ENCODE measurements around the gene PLEKHA6. TPM values are rescaled to one million over a fixed set of nuclear protein-coding genes. Genes with fewer than 3 reads are reported as not detected.

The PLEKHA6 gene
- total RNA-seq, 1 experiment from 2014 or later = 5.5 TPM

DNA sequence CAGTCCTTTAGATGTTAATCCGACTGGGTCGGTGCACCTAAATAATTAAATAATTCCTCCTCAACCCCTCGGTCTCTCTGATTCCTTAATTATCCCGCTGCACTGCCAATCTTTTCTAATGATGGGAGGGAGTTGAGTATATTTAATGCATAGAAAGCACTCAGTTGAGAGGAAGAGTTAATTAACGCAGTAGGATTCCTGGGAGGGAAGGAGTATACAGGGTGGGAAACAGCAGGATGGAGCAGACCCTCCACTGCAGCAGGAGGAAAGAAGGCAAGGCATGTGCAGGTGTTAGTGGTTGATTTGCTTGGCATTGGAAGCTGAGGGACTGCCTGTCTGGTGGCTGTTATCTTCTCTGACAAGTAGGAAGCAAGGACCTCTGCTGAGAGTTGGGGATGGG is 183.7 kb downstream of the PLEKHA6 start:
- Histone ChIP-seq H3K36me3 (ENCODE audit: control insufficient read depth, insufficient read depth, low read length) (no peaks in the 10 kb centered on the region), H3K4me1 (ENCODE audit: control insufficient read depth, insufficient read depth, low read length) (no peaks in the 10 kb centered on the region), H3K27me3 (ENCODE audit: control insufficient read depth, insufficient read depth, low read length) (peaks cover 9% of the 10 kb centered on the region; the same call in 1 of the 2 replicates), H3K9me3 (ENCODE audit: control insufficient read depth, insufficient read depth, low read depth, low read length) (no peaks in the 10 kb centered on the region), H3K27ac (ENCODE audit: low read length) (no peak overlapping the region), H3K4me3 (ENCODE audit: low read depth in 2 of 2, low read length in 2 of 2) (no peak overlapping the region)
- DNase-seq (ENCODE audit: low read depth, low spot score) (no peak), ATAC-seq (no peak)
- no peak for TF ChIP-seq POLR2AphosphoS5 (IDR thresholded peaks at IDR 0.05; ENCODE audit: low read depth, low read length)
- TF ChIP-seq SIN3A (IDR thresholded peaks at IDR 0.05; ENCODE audit: borderline replicate concordance, insufficient read depth, low read depth, low read length) = no peak
- no peak for TF ChIP-seq REST (IDR thresholded peaks at IDR 0.05; ENCODE audit: insufficient read depth in 1 of 2, low read depth in 2 of 2, low read length in 1 of 2)
- TF ChIP-seq TCF7L2 (IDR thresholded peaks at IDR 0.05; ENCODE audit: low read depth, low read length) = no peak
- TF ChIP-seq CTCF (IDR thresholded peaks at IDR 0.05) = no peak
- no TSS peak for BruUV-seq (replicated peaks)
- ChIA-PET CTCF (no interaction called here), POLR2A (interaction anchor here (0.7 kb wide), 1 partner anchor 54 kb away, joined by 3 read pairs; no protein-coding TSS in a partner anchor)
- in situ Hi-C loops (cut with HindIII; ENCODE audit: low pct_unique_long_range_greater_than_20kb, low sequenced_read_pairs) = no loop called here
- intact Hi-C loops (cut with micrococcal nuclease; ENCODE audit: unreplicated experiment) = no loop called here

- TF ChIP-seq SIN3A (IDR thresholded peaks at IDR 0.05; ENCODE audit: borderline replicate concordance, insufficient read depth, low read depth, low read length) (no peak), POLR2AphosphoS5 (IDR thresholded peaks at IDR 0.05; ENCODE audit: low read depth, low read length) (no peak), CTCF (IDR thresholded peaks at IDR 0.05) (no peak), TCF7L2 (IDR thresholded peaks at IDR 0.05; ENCODE audit: low read depth, low read length) (no peak), REST (IDR thresholded peaks at IDR 0.05; ENCODE audit: insufficient read depth in 1 of 2, low read depth in 2 of 2, low read length in 1 of 2) (no peak)
- CTCF ChIA-PET = no interaction called here
- DNase-seq (ENCODE audit: low read depth, low spot score) (no peak), ATAC-seq (no peak)
- in situ Hi-C loops (cut with HindIII; ENCODE audit: low pct_unique_long_range_greater_than_20kb, low sequenced_read_pairs) = no loop called here
- peaks cover 9% of the 10 kb centered on the region; the same call in 1 of the 2 replicates for H3K27me3 ChIP-seq (ENCODE audit: control insufficient read depth, insufficient read depth, low read length)
- 0 out of 2 replicates have a peak, but pooled peaks cover 3% of the 10 kb centered on the region for H3K9me3 ChIP-seq (ENCODE audit: control insufficient read depth, insufficient read depth, low read depth, low read length)
- H3K27ac ChIP-seq (ENCODE audit: low read length) = no peak overlapping the region
- BruUV-seq (replicated peaks) = no TSS peak
- POLR2A ChIA-PET = no interaction called here
- no peak overlapping the region for H3K4me3 ChIP-seq (ENCODE audit: low read depth in 2 of 2, low read length in 2 of 2)
- no peaks in the 10 kb centered on the region for H3K4me1 ChIP-seq (ENCODE audit: control insufficient read depth, insufficient read depth, low read length)
- intact Hi-C loops (cut with micrococcal nuclease; ENCODE audit: unreplicated experiment) = no loop called here
- no peaks in the 10 kb centered on the region for H3K36me3 ChIP-seq (ENCODE audit: control insufficient read depth, insufficient read depth, low read length)
These were observed 184.8 kb downstream of the PLEKHA6 start for GRCh38 chr1:204174958-204175357.

Measured in Panc1 (cell line).